Measurements from ENCODE around the gene ZNF593OS. TPM values are rescaled to one million over a fixed set of nuclear protein-coding genes. Genes with fewer than 3 reads are reported as not detected.

The ZNF593OS gene
- total and polyA plus RNA-seq, 2 of the 8 experiments (the other 6 are each of a cell fraction or from before 2014, with no cell fraction given): not detected

- TF ChIP-seq CHD7 (IDR thresholded peaks at IDR 0.05; ENCODE audit: insufficient replicate concordance, low read length) (no peak), HDAC2 (IDR thresholded peaks at IDR 0.05; ENCODE audit: borderline replicate concordance in 1 of 2, low read depth in 2 of 2, low read length in 2 of 2) (no peak), FOSL1 (IDR thresholded peaks at IDR 0.05; ENCODE audit: insufficient read depth, low read depth, low read length) (no peak), SRF (IDR thresholded peaks at IDR 0.05; ENCODE audit: low read depth, low read length) (no peak), ZNF274 (IDR thresholded peaks at IDR 0.05; ENCODE audit: borderline replicate concordance, extremely low read depth, low read length) (no peak), TAF1 (IDR thresholded peaks at IDR 0.05; ENCODE audit: low read depth, low read length) (no peak), TBP (IDR thresholded peaks at IDR 0.05; ENCODE audit: low read depth, low read length) (no peak)
Measured at GRCh38 chr1:26195805-26196204, 24.2 kb upstream of the ZNF593OS start (continued).

Measured in H1 (cell line).